T-helper 2 cell treated with Interferon-gamma antibody and Interleukin-4, amounts not matched to agents 5 μg/mL and 100 μg/mL, for 36 hours (primary cell): Measurements from ENCODE around the gene CDHR5.

Experiments used
- DNase-seq: peaks from one replicate; pipeline ENCODE4 v3.0.0; 2021; ENCODE audit warnings: low spot score
- H3K27ac Mint-ChIP-seq: one replicate; pipeline ENCODE4 v1.8.0; 2021; ENCODE audit warnings: mild to moderate bottlenecking, mixed read lengths
- H3K27me3 Mint-ChIP-seq: one replicate; pipeline ENCODE4 v1.8.0; 2021; ENCODE audit warnings: low read depth, mixed read lengths
- H3K36me3 Mint-ChIP-seq: one replicate; pipeline ENCODE4 v1.8.0; 2021; ENCODE audit warnings: low read depth, mixed read lengths
- H3K4me1 Mint-ChIP-seq: one replicate; pipeline ENCODE4 v1.8.0; 2021; ENCODE audit warnings: low read depth, mixed read lengths
- H3K4me3 Mint-ChIP-seq: one replicate; pipeline ENCODE4 v1.8.0; 2022; ENCODE audit warnings: mild to moderate bottlenecking, moderate library complexity, mixed read lengths
- H3K9me3 Mint-ChIP-seq: one replicate; pipeline ENCODE4 v1.8.0; 2021; ENCODE audit warnings: mixed read lengths

The CDHR5 gene

DNA sequence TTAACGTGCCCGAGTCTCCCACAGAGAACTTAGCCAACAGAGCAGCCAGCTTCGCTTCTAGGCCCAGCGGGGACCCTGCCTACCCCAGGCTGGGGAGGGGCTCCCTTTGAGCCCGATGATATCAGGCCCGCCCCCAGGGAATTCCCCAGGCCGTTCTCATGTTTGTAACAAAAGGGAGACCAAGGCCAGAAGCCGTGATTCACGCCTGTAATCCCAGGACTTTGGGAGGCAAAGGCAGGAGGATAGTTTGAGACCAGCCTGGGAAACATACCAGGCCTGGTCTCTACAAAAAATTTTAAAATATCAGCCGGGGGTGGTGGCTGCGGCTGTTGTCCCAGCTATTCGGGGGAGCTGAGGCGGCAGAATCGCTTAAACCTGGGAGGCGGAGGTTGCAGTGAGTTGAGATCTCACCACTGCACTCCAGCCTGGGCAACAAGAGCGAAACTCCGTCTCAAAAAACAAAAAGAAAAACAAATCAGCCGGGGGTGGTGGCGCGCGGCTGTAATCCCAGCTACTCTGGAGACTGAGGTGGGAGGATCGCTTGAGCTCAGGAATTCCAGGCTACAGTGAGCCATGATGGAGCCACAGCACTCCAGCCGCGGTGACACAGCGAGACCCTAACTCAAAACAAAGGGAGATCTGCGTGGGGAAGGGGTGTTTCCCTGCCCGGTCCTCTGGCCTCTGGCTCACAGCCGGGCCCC, 14.0 kb upstream of the CDHR5 start:
- H3K9me3 Mint-ChIP-seq: no peaks in the 10 kb centered on the region
- H3K27ac Mint-ChIP-seq: no peak overlapping the region
- peaks cover 2% of the 10 kb centered on the region for H3K36me3 Mint-ChIP-seq
- no peak overlapping the region for H3K4me3 Mint-ChIP-seq
- DNase-seq: no peak
- peaks cover 35% of the 10 kb centered on the region for H3K27me3 Mint-ChIP-seq
- H3K4me1 Mint-ChIP-seq: no peaks in the 10 kb centered on the region

DNA sequence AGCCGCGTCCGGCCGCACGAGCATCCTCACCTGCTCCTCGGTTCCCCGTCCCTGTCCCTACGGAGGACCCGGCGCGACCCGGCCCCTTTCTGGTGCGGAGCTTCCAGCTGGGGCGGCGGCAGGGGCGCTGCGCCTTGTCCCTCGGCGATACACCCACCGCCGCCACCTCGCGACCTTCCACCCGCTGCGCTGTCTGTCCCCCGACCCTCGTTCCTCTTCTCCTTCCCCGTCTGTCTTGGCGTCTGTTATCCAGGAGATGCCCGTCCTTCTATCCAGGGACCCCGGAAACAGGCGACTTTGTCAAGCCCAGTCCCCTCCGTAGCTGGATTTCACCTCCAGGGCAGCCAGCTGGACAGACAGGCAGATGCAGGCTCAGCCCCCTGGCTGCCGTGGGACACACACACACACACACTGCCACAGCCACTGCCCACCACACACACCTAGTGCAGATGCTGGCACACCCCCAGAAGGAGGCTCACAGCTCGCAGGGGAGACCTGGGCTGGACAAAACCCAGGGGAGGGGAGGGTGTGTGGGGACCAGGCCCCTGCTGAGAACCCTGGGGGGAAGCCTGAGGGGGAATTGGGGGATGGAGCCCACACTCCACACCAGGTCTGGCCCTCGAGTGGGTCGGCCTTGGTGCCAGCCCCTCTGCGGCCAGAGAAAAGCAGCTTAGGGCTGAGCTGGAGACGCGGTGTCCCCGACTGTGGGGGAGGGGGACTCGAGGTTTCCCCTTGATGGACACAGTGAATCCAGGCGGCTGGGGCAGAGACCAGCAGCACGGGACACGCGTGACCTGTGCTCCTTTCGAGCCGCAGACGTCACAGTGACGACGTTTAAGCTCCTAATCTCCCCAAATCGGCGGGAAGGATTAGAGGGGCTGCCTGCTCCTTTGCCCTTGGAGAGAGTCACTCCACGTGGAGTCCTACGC, 13.1 kb upstream of the CDHR5 start:
- Mint-ChIP-seq H3K27me3 (peaks cover 35% of the 10 kb centered on the region), H3K27ac (no peak overlapping the region), H3K4me1 (no peaks in the 10 kb centered on the region), H3K9me3 (no peaks in the 10 kb centered on the region), H3K36me3 (peaks cover 2% of the 10 kb centered on the region), H3K4me3 (peak overlapping the region; percentile 46)
- DNase-seq: no peak

DNA sequence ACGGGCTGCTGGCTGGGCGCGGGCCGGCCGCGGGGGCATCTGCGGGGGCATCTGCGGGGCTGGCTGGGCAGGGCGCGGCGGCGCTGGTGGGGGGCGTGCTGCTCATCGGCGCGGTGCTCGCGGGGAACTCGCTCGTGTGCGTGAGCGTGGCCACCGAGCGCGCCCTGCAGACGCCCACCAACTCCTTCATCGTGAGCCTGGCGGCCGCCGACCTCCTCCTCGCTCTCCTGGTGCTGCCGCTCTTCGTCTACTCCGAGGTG, 12.5 kb upstream of the CDHR5 start:
- Mint-ChIP-seq H3K27ac (no peak overlapping the region), H3K4me3 (no peak overlapping the region), H3K4me1 (no peaks in the 10 kb centered on the region), H3K36me3 (peaks cover 2% of the 10 kb centered on the region), H3K27me3 (peaks cover 35% of the 10 kb centered on the region), H3K9me3 (no peaks in the 10 kb centered on the region)
- no peak for DNase-seq

DNA sequence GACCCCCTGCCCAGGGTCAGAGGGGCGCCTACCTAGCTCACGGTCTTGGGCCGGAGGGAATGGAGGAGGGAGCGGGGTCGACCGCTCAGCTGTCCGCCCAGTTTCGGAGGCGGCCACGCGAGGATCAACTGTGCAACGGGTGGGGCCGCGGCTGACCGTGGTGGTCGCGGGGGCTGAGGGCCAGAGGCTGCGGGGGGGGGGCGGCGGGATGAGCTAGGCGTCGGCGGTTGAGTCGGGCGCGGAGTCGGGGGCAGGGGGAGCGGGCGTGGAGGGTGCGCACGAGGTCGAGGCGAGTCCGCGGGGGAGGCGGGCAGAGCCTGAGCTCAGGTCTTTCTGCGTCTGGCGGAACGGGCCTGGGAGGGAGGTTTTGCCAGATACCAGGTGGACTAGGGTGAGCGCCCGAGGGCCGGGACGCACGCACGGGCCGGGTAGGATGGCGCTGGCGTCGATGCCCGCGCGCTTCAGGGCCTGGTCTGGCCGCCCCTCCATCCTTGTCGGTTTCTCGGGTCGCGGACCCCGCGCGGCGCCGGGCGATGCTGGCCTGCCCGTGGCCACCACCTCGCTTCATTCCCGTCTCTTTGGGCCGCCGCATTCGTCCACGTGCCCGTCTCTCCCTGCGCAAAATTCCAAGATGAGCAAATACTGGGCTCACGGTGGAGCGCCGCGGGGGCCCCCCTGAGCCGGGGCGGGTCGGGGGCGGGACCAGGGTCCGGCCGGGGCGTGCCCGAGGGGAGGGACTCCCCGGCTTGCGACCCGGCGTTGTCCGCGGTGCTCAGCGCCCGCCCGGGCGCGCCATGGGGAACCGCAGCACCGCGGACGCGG, 12.0 kb upstream of the CDHR5 start, which contains the start of gene DRD4:
DRD4 (plus strand) TSS at position 759 of the 822 bp plus-strand sequence; CDS start at position 795, 36 bp downstream.
- Mint-ChIP-seq H3K36me3 (peaks cover 2% of the 10 kb centered on the region), H3K27me3 (peaks cover 35% of the 10 kb centered on the region), H3K4me3 (peak within 1 kb of the TSS; percentile 46), H3K9me3 (no peaks in the 10 kb centered on the region), H3K27ac (no peak within 1 kb of the TSS), H3K4me1 (no peaks in the 10 kb centered on the region)
- no peak for DNase-seq

DNA sequence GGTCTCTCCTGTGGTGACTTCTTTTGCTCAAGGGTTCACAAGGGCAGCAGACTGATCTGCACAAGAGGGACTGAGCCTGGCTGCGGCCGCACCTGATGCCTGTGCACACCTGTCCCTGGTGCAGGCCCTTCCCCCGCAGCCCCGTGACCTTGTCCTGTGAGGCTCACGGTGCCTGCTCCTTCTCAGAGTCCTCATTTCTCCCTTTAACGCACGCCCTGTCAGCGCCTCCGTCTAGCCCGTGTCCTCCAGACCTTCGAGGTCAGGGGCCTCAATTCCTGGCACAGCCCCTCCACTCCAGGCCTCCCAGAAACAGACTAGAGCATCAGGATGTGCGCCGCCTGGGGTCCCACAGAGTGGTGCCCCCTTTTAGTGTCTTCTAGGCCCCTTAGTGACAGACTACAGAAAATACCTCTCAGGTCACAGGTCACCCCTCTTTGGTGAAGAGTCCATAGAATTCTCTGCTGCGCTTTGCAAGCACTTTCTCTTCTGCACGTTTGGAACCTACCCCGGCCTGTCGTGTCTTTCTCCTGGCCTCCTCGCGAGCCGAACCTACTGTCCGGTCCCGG, 11.3 kb upstream of the CDHR5 start:
- no peaks in the 10 kb centered on the region for H3K9me3 Mint-ChIP-seq

DNA sequence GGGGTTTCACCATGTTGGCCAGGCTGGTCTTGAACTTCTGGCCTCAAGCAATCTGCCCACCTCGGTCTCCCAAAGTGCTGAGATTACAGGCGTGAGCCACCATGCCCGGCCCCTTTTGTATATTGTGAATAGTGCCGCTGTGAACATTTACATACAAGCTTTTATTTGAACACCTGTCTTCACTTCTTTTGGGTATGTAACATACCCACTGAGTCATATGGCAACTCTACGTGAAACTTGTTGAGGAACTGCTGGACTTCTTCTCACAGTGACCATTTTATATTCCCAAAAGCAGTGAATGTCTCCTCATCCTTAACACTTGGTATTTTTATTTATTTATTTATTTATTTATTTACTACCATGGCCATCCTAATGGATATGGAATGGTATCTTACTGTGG, 6.1 kb upstream of the CDHR5 start:
- Mint-ChIP-seq H3K4me3 (no peak overlapping the region), H3K27me3 (peaks cover 36% of the 10 kb centered on the region), H3K9me3 (no peaks in the 10 kb centered on the region), H3K36me3 (no peaks in the 10 kb centered on the region), H3K4me1 (peaks cover 17% of the 10 kb centered on the region), H3K27ac (no peak overlapping the region)
- DNase-seq: no peak

More for the DNA sequence above, 11.3 kb upstream of the CDHR5 start:
- Mint-ChIP-seq H3K27me3 (peaks cover 35% of the 10 kb centered on the region), H3K27ac (no peak overlapping the region), H3K36me3 (peaks cover 2% of the 10 kb centered on the region), H3K4me3 (no peak overlapping the region), H3K4me1 (no peaks in the 10 kb centered on the region)
- no peak for DNase-seq

DNA sequence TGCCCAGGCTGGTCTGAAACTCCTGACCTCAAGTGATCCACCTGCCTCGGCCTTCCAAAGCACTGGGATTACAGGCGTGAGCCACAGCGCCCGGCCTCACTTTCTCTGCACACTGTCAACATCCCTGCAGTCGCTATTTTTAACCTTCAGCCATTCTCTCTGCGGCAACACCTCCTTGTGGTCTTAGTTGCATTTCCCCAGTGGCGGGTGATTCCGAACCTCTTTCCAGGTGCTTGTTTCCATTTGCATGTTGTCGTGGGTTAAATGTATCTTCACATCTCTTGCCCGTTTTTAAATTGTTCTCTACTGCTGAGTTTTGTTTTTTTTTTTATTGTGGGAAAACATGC, 4.5 kb upstream of the CDHR5 start:
- Mint-ChIP-seq H3K4me1 (peaks cover 17% of the 10 kb centered on the region), H3K27ac (peak overlapping the region; percentile 24), H3K36me3 (no peaks in the 10 kb centered on the region), H3K27me3 (peaks cover 29% of the 10 kb centered on the region), H3K4me3 (peak overlapping the region; percentile 61), H3K9me3 (no peaks in the 10 kb centered on the region)
- no peak for DNase-seq

DNA sequence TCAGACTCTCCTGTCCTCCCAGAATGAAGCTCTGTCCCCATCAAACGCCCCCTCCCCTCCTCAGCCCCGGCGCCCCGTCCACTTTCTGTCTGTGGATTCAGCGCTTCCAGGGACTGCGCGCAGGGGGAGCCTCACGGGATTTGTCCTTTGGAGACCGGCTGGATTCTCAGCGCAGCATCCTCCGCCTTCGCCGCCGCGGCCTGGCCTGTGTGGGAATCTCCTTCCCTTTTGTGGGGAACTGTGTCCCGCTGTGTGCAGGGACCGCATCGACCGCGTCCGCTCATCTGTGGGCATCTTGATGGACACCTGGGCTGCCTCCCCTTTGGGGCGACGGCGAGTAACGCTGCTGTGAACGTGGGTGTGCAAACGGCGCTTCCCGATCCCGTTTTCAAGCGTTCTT, 3.3 kb upstream of the CDHR5 start:
- Mint-ChIP-seq H3K27me3 (peaks cover 29% of the 10 kb centered on the region), H3K4me1 (peaks cover 17% of the 10 kb centered on the region), H3K9me3 (no peaks in the 10 kb centered on the region), H3K36me3 (no peaks in the 10 kb centered on the region), H3K27ac (no peak overlapping the region), H3K4me3 (peak overlapping the region; percentile 61)
- no peak for DNase-seq

DNA sequence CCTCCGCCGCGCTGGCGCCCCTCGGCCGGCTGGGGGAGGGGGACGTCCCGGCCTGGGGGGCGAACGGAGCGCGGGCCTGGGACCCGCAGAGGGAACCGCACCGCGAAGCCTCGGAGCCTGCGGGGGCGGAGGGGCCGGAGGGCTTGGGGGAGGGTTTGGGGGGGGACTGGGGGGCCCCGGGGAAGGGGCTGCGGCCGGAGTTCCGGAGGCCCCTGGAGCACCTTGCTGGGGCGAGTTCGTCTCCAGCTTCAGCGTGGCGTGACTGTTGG, 2.5 kb upstream of the CDHR5 start:
- Mint-ChIP-seq H3K36me3 (no peaks in the 10 kb centered on the region), H3K4me3 (no peak overlapping the region), H3K4me1 (peaks cover 17% of the 10 kb centered on the region), H3K27me3 (peaks cover 29% of the 10 kb centered on the region), H3K27ac (no peak overlapping the region), H3K9me3 (no peaks in the 10 kb centered on the region)
- DNase-seq: no peak

DNA sequence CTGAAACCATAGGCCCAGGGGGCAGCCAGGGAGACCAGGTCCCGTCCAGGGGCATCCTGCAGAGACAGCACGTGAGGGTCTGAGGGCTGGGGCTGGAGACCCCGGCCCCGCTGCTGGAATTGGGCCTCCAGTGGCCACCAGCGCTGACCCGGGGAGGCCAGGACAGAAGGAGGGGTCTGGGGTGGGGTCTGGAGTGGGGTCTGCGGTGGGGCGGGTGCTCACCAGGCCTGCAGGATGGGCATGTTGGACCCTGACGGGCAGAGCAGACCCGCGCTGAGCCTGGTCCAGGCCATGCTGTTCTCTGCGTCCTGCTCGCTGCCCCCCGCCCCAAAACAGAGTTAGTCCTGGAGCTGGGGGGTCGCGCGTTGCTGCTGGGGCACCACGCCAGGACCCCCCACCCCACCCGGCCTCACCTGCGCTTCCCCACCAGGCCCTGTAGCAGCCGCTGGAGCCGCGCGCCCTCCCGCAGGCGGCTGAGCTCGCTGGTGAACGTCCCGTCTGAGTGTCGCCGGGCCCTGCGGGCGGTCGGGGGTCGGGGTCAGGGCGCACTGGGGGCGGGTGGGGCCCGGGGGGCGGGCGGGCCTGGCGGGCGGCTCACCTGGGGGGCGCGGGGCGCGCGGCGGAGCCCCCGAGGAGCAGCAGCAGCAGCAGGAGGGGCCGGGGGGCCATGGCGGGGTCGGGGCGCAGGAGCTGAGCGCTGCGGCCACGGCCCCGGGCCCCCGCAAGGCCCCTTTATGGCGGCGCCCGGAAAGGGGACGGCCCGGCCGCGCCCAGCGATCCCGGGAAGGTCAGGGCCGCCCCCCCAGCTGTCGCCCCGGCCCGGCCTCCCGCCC, 1.9 kb upstream of the CDHR5 start, which contains the start of gene SCT:
SCT (minus strand) TSS at position 707 of the 833 bp plus-strand sequence; CDS start at position 669, 38 bp downstream.
- H3K9me3 Mint-ChIP-seq: no peaks in the 10 kb centered on the region
- peaks cover 17% of the 10 kb centered on the region for H3K4me1 Mint-ChIP-seq
- H3K27me3 Mint-ChIP-seq: peaks cover 29% of the 10 kb centered on the region
- no peak within 1 kb of the TSS for H3K4me3 Mint-ChIP-seq
- H3K36me3 Mint-ChIP-seq: no peaks in the 10 kb centered on the region
- DNase-seq: no peak
- no peak within 1 kb of the TSS for H3K27ac Mint-ChIP-seq

DNA sequence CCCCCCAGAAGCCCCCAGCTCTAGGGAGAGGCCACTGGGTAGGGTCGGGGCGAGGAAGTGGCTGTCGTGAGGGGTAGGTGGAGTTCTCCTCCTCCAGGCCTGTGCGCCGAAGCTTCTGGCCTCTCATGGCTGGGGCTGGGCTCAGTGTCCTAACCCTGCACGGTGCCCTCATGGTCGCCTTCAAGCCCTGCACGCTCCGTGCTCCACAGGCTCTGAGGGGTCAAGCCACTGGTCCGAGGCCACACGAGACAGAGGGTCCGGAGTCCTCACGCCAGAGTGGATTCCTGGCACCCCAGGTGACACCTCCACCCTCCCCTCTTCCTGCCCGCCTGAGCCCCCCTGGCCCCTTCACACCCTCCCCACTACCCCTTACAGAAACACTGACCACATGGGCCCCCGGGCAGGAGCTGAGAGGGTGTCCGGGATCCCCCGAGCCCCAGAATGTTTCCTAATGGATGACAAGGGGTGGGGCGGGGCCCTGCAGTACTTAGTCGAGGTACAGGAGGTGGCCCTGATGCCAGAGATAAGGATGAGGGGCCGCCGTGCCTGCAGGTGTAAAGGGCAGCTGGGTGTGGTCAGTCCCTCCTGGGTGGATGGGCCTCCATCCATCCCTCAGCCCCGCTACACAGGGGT, 997 bp upstream of the CDHR5 start:
- H3K27ac Mint-ChIP-seq: no peak overlapping the region
- no peak for DNase-seq
- peaks cover 17% of the 10 kb centered on the region for H3K4me1 Mint-ChIP-seq
- no peaks in the 10 kb centered on the region for H3K36me3 Mint-ChIP-seq
- no peak overlapping the region for H3K4me3 Mint-ChIP-seq
- H3K9me3 Mint-ChIP-seq: no peaks in the 10 kb centered on the region
- H3K27me3 Mint-ChIP-seq: peaks cover 29% of the 10 kb centered on the region

DNA sequence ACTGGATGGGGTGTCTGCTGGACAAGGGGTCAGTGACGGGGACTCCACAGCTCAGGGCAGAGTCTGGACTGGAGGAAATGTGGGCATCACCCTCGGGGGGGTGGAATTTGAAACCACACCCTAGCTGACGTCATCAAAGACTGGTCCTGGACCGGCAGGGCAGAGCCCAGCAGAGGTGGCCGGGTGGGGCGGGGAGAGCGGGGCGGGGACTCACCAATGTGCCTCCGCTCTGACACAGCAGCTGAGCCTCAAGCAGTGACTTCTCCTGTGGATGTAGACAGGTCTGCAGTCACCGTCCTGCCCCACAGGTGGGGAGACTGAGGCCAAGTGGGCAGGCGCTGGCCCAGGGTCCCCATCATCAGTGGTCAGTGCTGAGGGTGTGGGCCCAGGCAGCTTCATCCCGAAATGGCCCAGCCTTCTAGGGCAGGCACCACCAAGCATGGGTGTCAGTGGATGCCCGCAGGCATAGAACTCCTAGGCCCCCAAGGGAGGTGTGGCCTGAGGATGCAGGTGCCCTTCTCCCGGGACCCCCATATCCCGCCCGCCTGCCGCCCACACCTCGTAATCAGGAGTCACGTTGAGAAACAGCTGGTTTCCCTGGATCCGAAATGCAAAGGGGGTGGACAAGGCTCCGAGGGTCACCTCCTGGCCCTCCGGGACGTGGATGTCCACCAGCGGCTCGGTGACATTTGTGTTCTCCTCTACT, 603 bp downstream of the CDHR5 start:
- DNase-seq: no peak
- Mint-ChIP-seq H3K4me1 (peaks cover 11% of the 10 kb centered on the region), H3K4me3 (no peak overlapping the region), H3K27me3 (peaks cover 24% of the 10 kb centered on the region), H3K9me3 (no peaks in the 10 kb centered on the region), H3K36me3 (no peaks in the 10 kb centered on the region), H3K27ac (no peak overlapping the region)
